K562 (cell line): Measurements from ENCODE around the gene GPR162. TPM values are rescaled to one million over a fixed set of nuclear protein-coding genes. Genes with fewer than 3 reads are reported as not detected.

Experiments
- ATAC-seq: fragments of 200-7000 bp; cut with Tn5 transposase; 3 replicates; pipeline ENCODE4 v1.9.1; 2020; ENCODE audit warnings: moderate library complexity
- BruUV-seq: library from RNA; stranded (reverse); fragments of 400-500 nt; replicated peaks from 2 replicates; lab custom pipeline; 2021; lab: Mats Ljungman, UMichigan
- CTCF ChIA-PET: fragments of 300-600 bp; formaldehyde crosslinking; extraction: SDS; loops from one replicate; lab custom pipeline; 2021; ENCODE audit warnings: low intra/inter-chr PET ratio; lab: Yijun Ruan, JAX
- POLR2A ChIA-PET: fragments of 300-600, 350-650 bp; sonication (Branson Sonifier 250); formaldehyde crosslinking; extraction: SDS; loops from one replicate; lab custom pipeline; 2021; ENCODE audit warnings: antibody characterized with exemption, inconsistent platforms; lab: Yijun Ruan, JAX
- DNase-seq, 4 experiments: peaks; one replicate each; pipeline versions ENCODE4 v3.0.0 to v3.0.0-alpha.2; 2011 to 2018; ENCODE audit warnings: low spot score in 3 of 4, mixed read lengths in 3 of 4; ENCODE audit errors: extremely low read depth in 1 of 4
- FAIRE-seq: peaks from 2 replicates; lab custom pipeline; 2011; peaks lifted over from hg19 to GRCh38; lab: Jason Lieb, UNC
- H2AFZ ChIP-seq: 2 replicates; pipeline ENCODE4 v1.6.0; 2011; ENCODE audit warnings: low read depth, low read length, control low read depth, inconsistent platforms
- H3K27ac ChIP-seq: fragments of 200-600 bp; 3 replicates; pipeline ENCODE4 v1.8.0; 2011; ENCODE audit warnings: low read depth, mild to moderate bottlenecking, control low read depth, inconsistent platforms, low read length, moderate library complexity, mixed read lengths; ENCODE audit errors: extremely low read depth
- H3K27me3 ChIP-seq, 2 experiments: fragments of 300-600 bp in 1 of 2; 2 replicates in 1 of 2; 3 replicates in 1 of 2; pipeline versions ENCODE4 v1.6.0 to v1.8.0; 2011; ENCODE audit warnings: inconsistent platforms in 2 of 2, low read length in 2 of 2, mild to moderate bottlenecking in 1 of 2, mixed read lengths in 1 of 2, moderate library complexity in 1 of 2; ENCODE audit not compliant: control insufficient read depth in 2 of 2, insufficient read depth in 2 of 2
- H3K36me3 ChIP-seq: fragments of 300-600 bp; 3 replicates; pipeline ENCODE4 v1.8.0; 2011; ENCODE audit warnings: mild to moderate bottlenecking, low read length, inconsistent platforms; ENCODE audit not compliant: control insufficient read depth, insufficient read depth
- H3K4me1 ChIP-seq, 2 experiments: fragments of 200-600 bp in 1 of 2; replicated peaks in 1 of 2; 2 replicates in 1 of 2; 3 replicates in 1 of 2; pipeline versions ENCODE4 v1.5.1 to v1.8.0; 2011; ENCODE audit warnings: inconsistent platforms in 2 of 2, low read length in 2 of 2, mild to moderate bottlenecking in 1 of 2, mixed read lengths in 1 of 2, moderate library complexity in 1 of 2; ENCODE audit not compliant: control insufficient read depth in 2 of 2, insufficient read depth in 2 of 2
- H3K4me2 ChIP-seq: 2 replicates; pipeline ENCODE4 v1.6.1; 2011; ENCODE audit warnings: low read length, control low read depth, inconsistent platforms, mixed read lengths; ENCODE audit not compliant: insufficient read depth
- H3K4me3 ChIP-seq: fragments of 200-600 bp; sonication (generic), shearing (Covaris generic); 2 replicates; pipeline ENCODE4 v1.5.1; 2016; ENCODE audit warnings: control low read depth, inconsistent platforms
- H3K79me2 ChIP-seq: fragments of 200-600 bp; 3 replicates; pipeline ENCODE4 v1.8.0; 2011; ENCODE audit warnings: low read length, inconsistent platforms; ENCODE audit not compliant: control insufficient read depth, insufficient read depth
- H3K9ac ChIP-seq, 2 experiments: 2 replicates each; pipeline versions ENCODE4 v1.6.0 to v1.6.1; 2011; ENCODE audit warnings: low read depth in 2 of 2, low read length in 2 of 2, control low read depth in 1 of 2, inconsistent platforms in 1 of 2, mild to moderate bottlenecking in 1 of 2, mixed read lengths in 1 of 2; ENCODE audit not compliant: insufficient read depth in 1 of 2
- H3K9me1 ChIP-seq: one replicate; pipeline ENCODE4 v1.6.0; 2011; ENCODE audit warnings: inconsistent platforms, mild to moderate bottlenecking, low read length, moderate library complexity; ENCODE audit not compliant: control insufficient read depth, insufficient read depth
- H3K9me3 ChIP-seq: replicated peaks from 2 replicates; pipeline ENCODE4 v1.5.1; 2011; ENCODE audit warnings: low read depth, low read length, inconsistent platforms; ENCODE audit not compliant: control insufficient read depth, insufficient read depth
- H4K20me1 ChIP-seq: replicated peaks from 2 replicates; pipeline ENCODE4 v1.6.1; 2011; ENCODE audit warnings: low read length, inconsistent platforms, mixed read lengths; ENCODE audit not compliant: control insufficient read depth, insufficient read depth
- GATAD2A ChIP-seq: fragments of 450-650 bp; IDR thresholded peaks from 2 replicates; pipeline ENCODE4 v1.6.1; 2017
- HCFC1 ChIP-seq: IDR thresholded peaks from 2 replicates; pipeline ENCODE4 v1.6.1; 2012; ENCODE audit warnings: low read depth, low read length, improper control_type of control experiment
- MAFK ChIP-seq: IDR thresholded peaks from 2 replicates; pipeline ENCODE4 v1.6.1; 2011; ENCODE audit warnings: low read length, improper control_type of control experiment
- NCOR1 ChIP-seq: fragments of 450-650 bp; IDR thresholded peaks from 2 replicates; pipeline ENCODE4 v1.6.1; 2016; ENCODE audit warnings: mild to moderate bottlenecking, moderate library complexity
- POLR2G ChIP-seq: fragments of 200-400 bp; formaldehyde crosslinking; IDR thresholded peaks from 2 replicates; pipeline ENCODE4 v1.6.1; 2017; ENCODE audit warnings: low read depth, mild to moderate bottlenecking, antibody characterized with exemption, low read length, moderate library complexity
- SMARCA4 ChIP-seq: fragments of 450-650 bp; IDR thresholded peaks from 2 replicates; pipeline ENCODE4 v1.6.1; 2016
- ZNF263 ChIP-seq: sonication (generic); formaldehyde crosslinking; IDR thresholded peaks from 2 replicates; pipeline ENCODE4 v1.8.0; 2022; ENCODE audit warnings: mild to moderate bottlenecking, missing genetic modification reagents, borderline replicate concordance
- WGBS: fragments of 100-300 bp; shearing (Covaris generic); methylation state at CpG from one replicate; pipeline ENCODE4 v1.1.6; 2016; ENCODE audit warnings: low coverage, mixed read lengths; ENCODE audit not compliant: insufficient coverage; ENCODE audit errors: missing lambda C conversion rate; 5-methylcytosine and 5-hydroxymethylcytosine counted together
- in situ Hi-C: fragments of 300-500 bp; cut with MboI; formaldehyde crosslinking; loops from 4 replicates; pipeline ENCODE4 v1.15.0; 2018; ENCODE audit warnings: inconsistent platforms, mixed read lengths
- intact Hi-C: fragments of 100-400 bp; cut with micrococcal nuclease; formaldehyde crosslinking; loops from 2 replicates; pipeline ENCODE4 v1.14.2; 2022
- polyA plus RNA-seq, 8 experiments: library from polyadenylated mRNA; depleted of rRNA in 4 of 8; stranded (reverse) in 5 of 8; unstranded in 3 of 8; fragments of >200 nt; fragmentation: Nextera tagmentation in 2 of 8; fragmentation: Illumina TruSeq in 1 of 8; extraction: Ambion mirVana in 2 of 8; extraction: Trizol in 1 of 8; gene quantifications; 2 replicates each; pipeline versions ENCODE4 v1.2.1 to v1.2.3, GENCODE V29; 2011 to 2014; ENCODE audit warnings: inconsistent platforms in 1 of 8, missing spikeins in 1 of 8
- total RNA-seq, 7 experiments: library from RNA; depleted of rRNA in 6 of 7; stranded (reverse); fragments of >200 nt in 6 of 7; fragmentation: Illumina TruSeq in 2 of 7; extraction: Trizol in 2 of 7; gene quantifications; 2 replicates each; pipeline versions ENCODE4 v1.2.1 to v1.2.3, GENCODE V29; 2011 to 2021; ENCODE audit warnings: low replicate concordance in 1 of 7
- TF ChIP-seq, protein P1 (sequence below): fragments of 250-450 bp; sonication (Bioruptor Pico); IDR thresholded peaks from 2 replicates; pipeline ENCODE4 v1.4.0; 2020; ENCODE audit warnings: mild to moderate bottlenecking, moderate library complexity
- TF ChIP-seq, protein P2 (sequence below): fragments of 450-650 bp; IDR thresholded peaks from 2 replicates; pipeline ENCODE4 v1.6.1; 2014; ENCODE audit warnings: low read depth, mild to moderate bottlenecking, moderate library complexity, borderline replicate concordance

Gene GPR162
- total and polyA plus RNA-seq, 9 of the 15 experiments (the other 6 are each of a cell fraction or from before 2014, with no cell fraction given) = 0.65 to 1.8 (median 1.1) TPM; not detected in 2

- TF ChIP-seq, protein P1, sequence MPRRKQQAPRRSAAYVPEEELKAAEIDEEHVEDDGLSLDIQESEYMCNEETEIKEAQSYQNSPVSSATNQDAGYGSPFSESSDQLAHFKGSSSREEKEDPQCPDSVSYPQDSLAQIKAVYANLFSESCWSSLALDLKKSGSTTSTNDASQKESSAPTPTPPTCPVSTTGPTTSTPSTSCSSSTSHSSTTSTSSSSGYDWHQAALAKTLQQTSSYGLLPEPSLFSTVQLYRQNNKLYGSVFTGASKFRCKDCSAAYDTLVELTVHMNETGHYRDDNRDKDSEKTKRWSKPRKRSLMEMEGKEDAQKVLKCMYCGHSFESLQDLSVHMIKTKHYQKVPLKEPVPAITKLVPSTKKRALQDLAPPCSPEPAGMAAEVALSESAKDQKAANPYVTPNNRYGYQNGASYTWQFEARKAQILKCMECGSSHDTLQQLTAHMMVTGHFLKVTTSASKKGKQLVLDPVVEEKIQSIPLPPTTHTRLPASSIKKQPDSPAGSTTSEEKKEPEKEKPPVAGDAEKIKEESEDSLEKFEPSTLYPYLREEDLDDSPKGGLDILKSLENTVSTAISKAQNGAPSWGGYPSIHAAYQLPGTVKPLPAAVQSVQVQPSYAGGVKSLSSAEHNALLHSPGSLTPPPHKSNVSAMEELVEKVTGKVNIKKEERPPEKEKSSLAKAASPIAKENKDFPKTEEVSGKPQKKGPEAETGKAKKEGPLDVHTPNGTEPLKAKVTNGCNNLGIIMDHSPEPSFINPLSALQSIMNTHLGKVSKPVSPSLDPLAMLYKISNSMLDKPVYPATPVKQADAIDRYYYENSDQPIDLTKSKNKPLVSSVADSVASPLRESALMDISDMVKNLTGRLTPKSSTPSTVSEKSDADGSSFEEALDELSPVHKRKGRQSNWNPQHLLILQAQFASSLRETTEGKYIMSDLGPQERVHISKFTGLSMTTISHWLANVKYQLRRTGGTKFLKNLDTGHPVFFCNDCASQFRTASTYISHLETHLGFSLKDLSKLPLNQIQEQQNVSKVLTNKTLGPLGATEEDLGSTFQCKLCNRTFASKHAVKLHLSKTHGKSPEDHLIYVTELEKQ = no peak
- TF ChIP-seq ZNF263 (CRISPR knock-in tag) (peak; percentile 89), GATAD2A (no peak), HCFC1 (no peak), NCOR1 (no peak), SMARCA4 (no peak), MAFK (no peak)
Measured at GRCh38 chr12:6821591-6822425, at the start of gene GPR162 (continued).

GRCh38 chr12:6772331-6772695 lies 49.3 kb upstream of the GPR162 start, which contains the start of gene LAG3:
Gene LAG3, plus strand, starts transcription at chr12:6772520. Its CDS starts 333 bp downstream, at chr12:6772853.
- Histone ChIP-seq H3K36me3 (peaks cover 32% of the 10 kb centered on the region; the same call in 2 of the 3 replicates), H2AFZ (no peak within 1 kb of the TSS), H3K27me3 (no peaks in the 10 kb centered on the region; a peak in 1 of 5 replicates), H3K27ac (no peak within 1 kb of the TSS), H4K20me1 (no peaks in the 10 kb centered on the region), H3K4me2 (no peak within 1 kb of the TSS), H3K79me2 (peaks cover 22% of the 10 kb centered on the region), H3K4me3 (no peak within 1 kb of the TSS), H3K9me3 (no peaks in the 10 kb centered on the region), H3K9me1 (no peaks in the 10 kb centered on the region), H3K4me1 (peaks cover 10 to 34% of the 10 kb centered on the region in 2 experiments; a peak in 4 of 5 replicates), H3K9ac (peak within 1 kb of the TSS in 1 of 2 experiments; percentile 58; a peak in 1 of 4 replicates)
- no CpG with 5 or more reads among the region's 15 CpGs for WGBS
- ATAC-seq = no peak
- in situ Hi-C loops (no loop called here), intact Hi-C loops (no loop called here)
- ChIA-PET POLR2A (interaction anchor here (0.6 to 1.3 kb wide), 5 partner anchors 9 to 353 kb away, joined by 3 to 5 read pairs (median 3); no protein-coding TSS in a partner anchor), CTCF (no interaction called here)
- peak in 1 of 4 experiments; percentile 13 for DNase-seq
- BruUV-seq = no TSS peak
- FAIRE-seq = no peak
- TF ChIP-seq, protein P2, sequence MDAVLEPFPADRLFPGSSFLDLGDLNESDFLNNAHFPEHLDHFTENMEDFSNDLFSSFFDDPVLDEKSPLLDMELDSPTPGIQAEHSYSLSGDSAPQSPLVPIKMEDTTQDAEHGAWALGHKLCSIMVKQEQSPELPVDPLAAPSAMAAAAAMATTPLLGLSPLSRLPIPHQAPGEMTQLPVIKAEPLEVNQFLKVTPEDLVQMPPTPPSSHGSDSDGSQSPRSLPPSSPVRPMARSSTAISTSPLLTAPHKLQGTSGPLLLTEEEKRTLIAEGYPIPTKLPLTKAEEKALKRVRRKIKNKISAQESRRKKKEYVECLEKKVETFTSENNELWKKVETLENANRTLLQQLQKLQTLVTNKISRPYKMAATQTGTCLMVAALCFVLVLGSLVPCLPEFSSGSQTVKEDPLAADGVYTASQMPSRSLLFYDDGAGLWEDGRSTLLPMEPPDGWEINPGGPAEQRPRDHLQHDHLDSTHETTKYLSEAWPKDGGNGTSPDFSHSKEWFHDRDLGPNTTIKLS = no peak
- 0 out of 2 replicates have a peak, but pooled peaks have one; percentile 26 for TF ChIP-seq POLR2G
